ENCODE measurements around the gene CA6.
"Not testable (repeated sequence)": the region's sequence is repeated elsewhere in the genome, so short reads cannot be mapped to it uniquely, and the experiment has no call there.

CA6 gene

DNA sequence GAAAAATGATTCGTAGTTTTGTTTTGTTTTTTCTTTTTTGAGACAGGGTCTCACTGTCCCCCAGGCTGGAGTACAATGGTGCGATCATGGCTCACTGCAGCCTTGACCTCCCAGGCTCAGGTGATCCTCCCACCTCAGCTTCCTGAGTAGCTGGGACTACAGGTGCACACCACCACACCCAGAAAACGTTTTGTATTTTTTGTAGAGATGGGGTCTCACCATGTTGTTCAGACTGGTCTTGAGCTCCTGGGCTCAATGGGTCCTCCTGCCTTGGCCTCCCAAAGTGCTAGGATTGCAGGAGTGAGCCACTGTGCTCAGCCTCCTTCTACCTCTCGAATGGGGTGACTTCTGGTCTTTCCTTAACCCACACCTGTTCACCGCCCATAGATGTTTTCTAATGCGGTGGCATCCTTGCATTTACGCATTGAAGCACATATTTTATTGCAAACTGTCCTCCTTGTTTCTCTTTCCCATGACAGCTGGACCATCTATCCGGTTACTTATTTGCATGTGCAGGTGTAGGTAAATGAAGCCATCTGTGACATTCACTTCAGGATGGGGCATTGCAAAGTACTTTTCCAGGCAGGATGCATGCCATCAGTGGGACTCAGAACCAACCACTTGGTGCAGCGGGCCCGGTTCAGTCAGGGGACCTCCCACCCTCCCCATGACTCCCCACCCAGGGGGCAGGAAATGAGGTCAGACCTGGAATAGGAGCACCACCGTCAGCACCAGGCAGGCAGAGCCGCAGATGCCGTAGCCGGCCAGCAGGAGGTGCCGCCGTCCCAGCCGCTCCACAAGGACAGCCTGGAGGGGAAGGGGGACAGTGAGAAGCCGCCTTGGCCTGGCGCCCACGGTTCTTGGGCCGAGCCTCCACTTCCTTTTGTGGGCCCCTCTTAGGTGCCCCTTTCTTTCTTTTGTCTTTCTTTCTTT lies 64.0 kb downstream of the CA6 start:
- peak; percentile 43 for DNase-seq

DNA sequence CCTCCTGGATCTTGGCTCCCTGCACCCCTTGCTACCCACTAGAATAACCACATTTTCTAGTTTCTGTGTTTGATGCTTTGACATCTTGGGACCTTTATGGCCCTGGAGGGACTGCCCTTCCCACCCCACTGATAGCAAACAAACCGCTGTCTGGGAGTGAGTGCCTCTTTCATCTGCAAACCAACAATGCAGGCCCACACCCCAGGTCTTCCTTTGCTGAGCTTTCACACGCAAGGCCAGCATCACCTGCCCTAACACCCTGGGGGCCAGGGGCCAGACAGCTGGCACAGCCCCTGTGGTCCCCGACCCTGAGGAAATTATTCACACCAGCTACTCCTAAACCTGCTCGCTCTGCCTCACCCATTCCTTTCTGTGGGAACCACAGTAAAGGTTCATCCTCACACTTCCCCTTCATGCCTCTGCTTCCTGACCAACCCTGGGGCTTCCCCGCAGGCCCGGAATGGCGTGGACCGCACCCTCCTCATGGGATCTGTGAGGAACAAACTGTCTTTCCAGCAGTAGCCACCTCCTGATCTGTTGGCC lies 65.2 kb downstream of the CA6 start:
- DNase-seq: no peak

DNA sequence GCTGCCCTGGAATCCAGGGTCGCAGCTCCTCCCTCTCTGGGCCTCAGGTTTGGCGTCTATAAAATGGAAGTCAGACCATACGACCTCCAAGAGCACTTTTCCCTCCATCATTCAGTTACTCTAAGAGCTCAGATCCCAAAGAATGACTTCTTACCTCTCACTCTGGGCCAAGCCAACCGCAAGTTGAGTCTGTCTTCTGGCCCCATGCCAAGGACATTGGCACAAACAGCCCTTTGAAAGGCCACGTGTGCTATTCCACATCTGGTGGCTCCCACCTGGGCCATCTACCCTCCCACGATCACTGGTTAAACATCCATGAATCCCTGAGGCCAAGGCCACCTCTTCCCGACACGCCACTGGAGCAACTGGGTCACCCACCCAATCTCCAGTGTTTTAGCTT lies 68.2 kb downstream of the CA6 start:
- DNase-seq: no peak

DNA sequence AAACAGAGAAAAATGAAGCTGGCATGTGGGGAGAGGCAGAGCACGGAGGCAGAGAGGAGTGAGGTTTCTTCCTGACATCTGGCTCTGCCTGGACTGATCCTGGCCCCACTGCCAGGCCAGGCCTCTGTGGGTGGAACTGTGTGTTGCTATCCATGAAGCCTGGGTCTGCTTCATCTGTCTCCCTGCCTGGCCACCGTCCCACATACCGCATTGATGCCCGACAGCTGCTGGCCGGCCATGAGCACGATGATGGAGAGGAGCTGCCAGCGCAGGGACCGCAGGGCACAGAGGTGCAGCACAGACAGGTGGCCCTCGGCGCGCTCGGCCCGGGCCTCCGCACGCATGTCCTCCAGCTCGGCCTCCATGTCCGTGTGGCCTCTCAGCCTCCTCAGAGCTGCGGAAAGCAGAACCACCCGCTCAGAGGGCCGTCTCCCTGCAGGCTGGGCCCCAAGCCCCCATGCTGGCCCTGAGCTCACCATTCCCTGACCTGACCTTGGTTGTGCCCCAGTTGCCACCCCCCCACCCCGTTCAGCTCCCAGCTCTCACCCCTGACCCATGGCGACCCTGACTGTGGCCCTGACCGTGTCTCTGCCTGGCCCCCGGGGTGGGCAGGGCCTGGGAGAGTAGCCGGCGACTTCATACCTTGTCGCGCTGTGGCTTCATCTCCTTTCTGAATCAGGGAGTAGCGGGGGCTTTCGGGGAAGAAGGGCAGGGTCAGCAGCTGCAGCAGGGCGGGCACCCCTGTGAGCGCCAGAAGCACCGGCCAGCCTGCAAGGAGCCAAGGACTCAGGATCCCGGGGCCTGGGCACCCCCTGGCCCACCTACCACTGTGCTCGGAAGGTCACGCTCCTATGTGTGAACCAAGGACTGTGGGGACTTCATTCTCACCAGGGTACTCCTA lies 69.1 kb downstream of the CA6 start:
- no peak for DNase-seq

DNA sequence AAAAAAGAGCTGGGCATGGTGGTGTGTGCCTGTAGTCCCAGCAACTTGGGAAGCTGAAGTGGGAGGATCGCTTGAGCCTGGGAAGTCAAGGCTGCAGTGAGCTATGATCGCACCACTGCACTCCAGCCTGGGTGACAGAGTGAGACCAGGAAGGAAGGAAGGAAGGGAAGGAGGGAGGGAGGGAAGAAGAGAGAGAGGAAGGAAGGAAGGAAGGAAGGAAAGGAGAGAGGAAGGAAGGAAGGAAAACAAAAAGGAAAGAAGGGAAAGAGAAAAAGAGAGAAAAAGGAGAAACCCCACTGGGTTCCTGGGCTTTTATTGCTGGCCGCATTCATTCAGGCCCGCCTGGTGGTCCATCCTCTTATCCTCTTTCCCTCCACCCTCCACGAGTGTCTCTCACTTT lies 70.8 kb downstream of the CA6 start:
- DNase-seq: no peak

DNA sequence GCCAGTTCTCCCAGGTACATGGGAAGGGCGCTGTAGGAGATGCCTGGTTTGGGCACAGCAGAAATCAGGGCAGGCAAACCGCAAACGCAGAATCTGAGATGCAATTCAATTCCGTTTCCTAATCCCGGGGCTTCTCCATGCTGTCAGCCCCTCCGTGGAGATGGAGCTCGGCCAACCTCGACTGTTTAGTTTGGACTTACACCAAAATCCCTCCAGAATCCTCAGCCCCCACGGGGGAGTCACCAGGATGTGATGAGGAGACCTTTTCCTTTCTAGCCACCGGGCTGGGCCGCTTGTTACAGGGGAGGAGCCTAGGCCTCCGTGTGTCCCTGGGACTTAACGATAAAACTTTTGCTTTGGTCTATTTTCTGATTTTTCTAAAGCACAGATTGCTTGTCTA lies 72.7 kb downstream of the CA6 start:
- DNase-seq: no peak

DNA sequence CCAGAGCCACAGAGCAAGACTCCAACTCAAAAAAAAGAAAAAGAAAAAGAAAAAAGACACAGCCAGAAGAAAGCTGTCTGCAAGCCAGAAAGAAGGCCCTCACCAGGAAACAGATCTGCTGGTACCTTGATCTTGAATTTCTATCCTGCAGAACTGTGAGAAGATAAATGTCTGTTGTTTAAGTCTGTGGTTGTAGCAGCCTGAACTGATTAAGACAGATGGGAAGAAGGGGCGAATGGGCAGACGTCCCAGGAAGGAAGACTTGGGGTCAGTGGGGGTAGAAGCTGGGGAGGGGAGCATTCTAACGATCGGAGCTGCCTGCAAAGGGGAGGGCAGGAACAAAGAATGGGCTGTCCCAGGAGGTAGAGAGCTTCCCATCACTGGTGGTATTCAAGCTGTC lies 74.2 kb downstream of the CA6 start:
- no peak for DNase-seq

DNA sequence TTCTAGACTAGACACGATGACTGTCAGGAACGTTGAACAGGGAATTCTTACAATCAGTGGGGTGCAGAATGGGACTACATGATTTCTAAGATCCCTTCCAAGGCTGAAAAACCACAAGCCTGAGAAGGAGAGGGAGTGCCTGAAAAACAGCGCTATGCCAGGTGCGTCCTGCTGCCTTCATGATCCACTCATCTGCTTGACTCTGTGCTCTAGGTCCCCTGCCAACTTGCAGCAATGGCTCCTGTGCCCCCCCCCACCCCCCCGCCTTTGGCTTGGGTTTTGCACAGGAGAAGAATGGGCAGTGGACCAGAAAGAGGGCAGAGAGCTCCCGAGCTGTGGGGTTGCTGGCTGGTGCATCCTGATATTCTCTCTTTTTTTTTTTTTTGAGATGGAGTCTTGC lies 74.6 kb downstream of the CA6 start:
- no peak for DNase-seq

DNA sequence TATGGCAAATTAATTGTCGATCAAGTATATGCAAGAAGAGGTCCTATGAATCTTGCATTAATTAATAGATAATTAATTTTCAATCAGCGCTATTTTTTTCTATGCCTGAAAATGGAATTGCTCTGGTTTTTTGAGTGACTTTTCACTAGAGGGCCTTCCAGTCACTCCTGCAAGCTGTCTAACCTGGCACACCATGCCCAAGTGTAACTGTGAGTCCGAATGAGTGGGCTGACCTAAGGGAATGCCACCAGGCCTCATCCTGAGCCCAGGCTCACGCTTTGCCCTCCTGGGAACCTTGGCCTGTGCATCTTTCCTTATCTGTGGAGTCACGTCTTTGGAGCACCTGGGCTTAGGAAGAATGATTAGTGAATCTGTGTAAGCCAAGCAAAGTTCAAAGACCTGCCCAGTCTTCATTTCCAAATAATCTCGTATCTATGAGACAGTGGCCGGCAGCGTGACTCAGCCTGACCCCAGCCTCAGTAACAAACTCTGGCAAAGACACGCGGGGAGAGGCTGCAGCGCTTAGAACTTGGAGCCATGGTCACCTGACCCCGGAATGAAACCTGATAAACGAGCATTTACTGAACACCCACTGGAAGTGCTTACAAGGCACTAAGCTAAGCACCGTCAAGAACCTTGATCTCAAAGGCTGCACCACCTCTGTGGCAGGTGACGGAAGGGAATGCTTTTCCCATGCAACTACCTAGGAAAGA lies 76.5 kb downstream of the CA6 start:
- DNase-seq: not testable (repeated sequence)

DNA sequence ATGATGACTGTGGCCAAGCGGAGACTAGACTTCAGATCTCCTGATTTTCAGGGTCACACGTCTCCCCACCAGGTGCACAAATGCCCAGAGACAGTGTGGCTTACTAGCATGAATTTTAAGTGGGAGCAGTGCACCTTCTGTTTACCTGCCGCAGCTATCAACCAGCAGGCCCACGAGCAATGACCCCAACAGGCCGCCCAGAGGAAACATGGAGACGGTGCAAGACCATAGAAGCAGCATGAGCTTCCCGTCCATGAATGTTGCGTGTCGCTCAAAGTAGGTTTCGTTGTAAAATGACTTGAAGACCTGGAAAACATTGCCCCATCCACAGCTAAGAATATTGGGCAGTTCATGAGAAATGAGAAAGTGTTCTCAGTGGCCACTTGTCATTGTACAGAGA lies 77.1 kb downstream of the CA6 start:
- no peak for DNase-seq

All from NCI-H82 (cell line).